PC-3 (cell line): ENCODE data around the gene FSTL4. TPM values are rescaled to one million over a fixed set of nuclear protein-coding genes. Genes with fewer than 3 reads are reported as not detected.

ENCODE experiments used
- ATAC-seq: fragments of 200-7000 bp; cut with Tn5 transposase; 2 replicates; pipeline ENCODE4 v1.9.1; 2020; ENCODE audit warnings: mild to moderate bottlenecking, moderate library complexity
- BruUV-seq: library from RNA; stranded (reverse); fragments of 400-500 nt; replicated peaks from 2 replicates; lab custom pipeline; 2021; lab: Mats Ljungman, UMichigan
- CTCF ChIA-PET: fragments of 300-600 bp; sonication (Branson Sonifier 250); formaldehyde crosslinking; loops from one replicate; lab custom pipeline; 2022; ENCODE audit warnings: antibody characterized with exemption; lab: Charles Lee
- POLR2A ChIA-PET: fragments of 300-600 bp; sonication (Branson Sonifier 250); formaldehyde crosslinking; loops from one replicate; lab custom pipeline; 2022; ENCODE audit warnings: antibody characterized with exemption; ENCODE audit not compliant: unreplicated experiment; lab: Charles Lee
- DNase-seq: peaks from one replicate; pipeline ENCODE4 v3.0.0-alpha.2; 2015
- H2AFZ ChIP-seq: fragments of 300-600 bp; sonication (generic); 2 replicates; pipeline ENCODE4 v1.6.0; 2016; ENCODE audit warnings: antibody characterized with exemption, low read length
- H3F3A ChIP-seq: fragments of 300-600 bp; sonication (generic); one replicate; pipeline ENCODE4 v1.6.0; 2017; ENCODE audit warnings: antibody characterized with exemption, low read length, control low read depth, mild to moderate bottlenecking; ENCODE audit not compliant: unreplicated experiment
- H3K27ac ChIP-seq: fragments of 300-600 bp; sonication (generic); 2 replicates; pipeline ENCODE4 v1.5.1; 2016; ENCODE audit warnings: mild to moderate bottlenecking, low read length
- H3K27me3 ChIP-seq: fragments of 300-600 bp; sonication (generic); 2 replicates; pipeline ENCODE4 v1.6.1; 2016; ENCODE audit warnings: low read length, mixed read lengths
- H3K36me3 ChIP-seq: fragments of 300-600 bp; sonication (generic); 2 replicates; pipeline ENCODE4 v1.6.1; 2016; ENCODE audit warnings: low read depth, mixed run types, low read length, mixed read lengths
- H3K4me1 ChIP-seq: fragments of 300-600 bp; sonication (generic); 2 replicates; pipeline ENCODE4 v1.5.1; 2016; ENCODE audit warnings: low read length; ENCODE audit not compliant: insufficient read depth
- H3K4me2 ChIP-seq: fragments of 300-600 bp; sonication (generic); 2 replicates; pipeline ENCODE4 v1.6.0; 2016; ENCODE audit warnings: low read length
- H3K4me3 ChIP-seq: fragments of 300-600 bp; sonication (generic); 2 replicates; pipeline ENCODE4 v1.5.1; 2016; ENCODE audit warnings: mild to moderate bottlenecking, low read length, mixed read lengths
- H3K79me2 ChIP-seq: fragments of 300-600 bp; sonication (generic); 2 replicates; pipeline ENCODE4 v1.6.1; 2017; ENCODE audit warnings: low read length, mixed read lengths
- H3K9ac ChIP-seq: fragments of 300-600 bp; sonication (generic); 2 replicates; pipeline ENCODE4 v1.6.0; 2016; ENCODE audit warnings: mild to moderate bottlenecking, low read length
- H3K9me2 ChIP-seq: fragments of 300-600 bp; sonication (generic); replicated peaks from 2 replicates; pipeline ENCODE4 v1.6.1; 2016; ENCODE audit warnings: mixed run types, low read length, mixed read lengths
- H3K9me3 ChIP-seq: fragments of 300-600 bp; sonication (generic); 2 replicates; pipeline ENCODE4 v1.6.1; 2016; ENCODE audit warnings: low read length, mixed read lengths
- H4K20me1 ChIP-seq: fragments of 300-600 bp; sonication (generic); 2 replicates; pipeline ENCODE4 v1.6.1; 2016; ENCODE audit warnings: low read length, mixed read lengths
- EZH2 ChIP-seq: fragments of 300-600 bp; sonication (generic); IDR thresholded peaks from one replicate; pipeline ENCODE4 v1.6.1; 2017; ENCODE audit warnings: antibody characterized with exemption, mild to moderate bottlenecking, low read length; ENCODE audit not compliant: unreplicated experiment
- EZH2phosphoT487 ChIP-seq: fragments of 300-600 bp; sonication (generic); IDR thresholded peaks from 2 replicates; pipeline ENCODE4 v1.6.1; 2018; ENCODE audit warnings: mild to moderate bottlenecking, antibody characterized with exemption, low read length, borderline replicate concordance
- intact Hi-C: fragments of 100-400 bp; cut with micrococcal nuclease; formaldehyde crosslinking; loops from 2 replicates; pipeline ENCODE4 v1.9.0; 2023
- total RNA-seq: library from RNA; depleted of rRNA; stranded (reverse); fragments of >200 nt; gene quantifications from 2 replicates; pipeline ENCODE4 v1.2.3, GENCODE V29; 2014
- TF ChIP-seq, protein P1 (sequence below): fragments of 300-600 bp; sonication (generic); conservative IDR thresholded peaks from 2 replicates; pipeline ENCODE4 v1.5.1; 2017; ENCODE audit warnings: antibody characterized with exemption, low read depth, mild to moderate bottlenecking, low read length

The FSTL4 gene
- total RNA-seq, 1 experiment from 2014 or later, result 4.2 TPM

DNA sequence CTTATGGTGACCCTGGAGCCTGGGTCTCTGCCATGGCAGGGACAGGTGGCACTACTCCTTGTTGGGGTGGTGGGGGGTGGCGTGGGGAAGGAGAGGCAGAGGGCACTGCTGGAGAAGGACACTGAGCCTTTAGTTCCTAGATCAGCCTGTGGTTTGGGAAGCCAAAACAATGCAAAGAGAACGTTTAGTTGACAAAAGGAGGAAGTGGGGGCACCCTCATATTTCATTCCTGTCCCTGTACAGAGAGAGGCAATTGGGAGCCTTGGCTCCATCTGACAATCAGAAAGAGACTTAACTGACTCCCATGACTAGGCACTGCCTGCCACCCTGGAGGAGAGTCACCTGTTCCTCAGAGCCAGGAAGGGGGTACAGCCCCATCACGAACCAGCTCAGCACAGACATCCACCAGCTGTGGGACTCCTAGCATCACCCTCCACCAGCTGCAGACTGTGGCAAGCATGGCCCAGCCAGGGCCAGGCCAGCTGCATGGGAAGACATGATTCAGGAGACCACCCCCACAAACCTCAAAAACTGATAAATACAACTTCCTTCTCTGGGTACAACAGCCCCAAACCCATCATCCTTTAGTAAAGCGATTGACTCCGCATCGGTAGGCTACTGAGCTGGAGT is 303.1 kb downstream of the FSTL4 start:
- DNase-seq (no peak), ATAC-seq (no peak)
- no peaks in the 10 kb centered on the region for H4K20me1 ChIP-seq
- H3K9me3 ChIP-seq, result no peaks in the 10 kb centered on the region
- ChIA-PET POLR2A (no interaction called here), CTCF (no interaction called here)
- TF ChIP-seq EZH2 (no peak), EZH2phosphoT487 (no peak)
- TF ChIP-seq, protein P1, sequence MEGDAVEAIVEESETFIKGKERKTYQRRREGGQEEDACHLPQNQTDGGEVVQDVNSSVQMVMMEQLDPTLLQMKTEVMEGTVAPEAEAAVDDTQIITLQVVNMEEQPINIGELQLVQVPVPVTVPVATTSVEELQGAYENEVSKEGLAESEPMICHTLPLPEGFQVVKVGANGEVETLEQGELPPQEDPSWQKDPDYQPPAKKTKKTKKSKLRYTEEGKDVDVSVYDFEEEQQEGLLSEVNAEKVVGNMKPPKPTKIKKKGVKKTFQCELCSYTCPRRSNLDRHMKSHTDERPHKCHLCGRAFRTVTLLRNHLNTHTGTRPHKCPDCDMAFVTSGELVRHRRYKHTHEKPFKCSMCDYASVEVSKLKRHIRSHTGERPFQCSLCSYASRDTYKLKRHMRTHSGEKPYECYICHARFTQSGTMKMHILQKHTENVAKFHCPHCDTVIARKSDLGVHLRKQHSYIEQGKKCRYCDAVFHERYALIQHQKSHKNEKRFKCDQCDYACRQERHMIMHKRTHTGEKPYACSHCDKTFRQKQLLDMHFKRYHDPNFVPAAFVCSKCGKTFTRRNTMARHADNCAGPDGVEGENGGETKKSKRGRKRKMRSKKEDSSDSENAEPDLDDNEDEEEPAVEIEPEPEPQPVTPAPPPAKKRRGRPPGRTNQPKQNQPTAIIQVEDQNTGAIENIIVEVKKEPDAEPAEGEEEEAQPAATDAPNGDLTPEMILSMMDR, result no peak
- H3F3A ChIP-seq, result no peaks in the 10 kb centered on the region
- no peaks in the 10 kb centered on the region for H3K27me3 ChIP-seq
- no peak overlapping the region for H3K27ac ChIP-seq
- no peak overlapping the region for H3K9ac ChIP-seq
- no TSS peak for BruUV-seq
- H3K36me3 ChIP-seq, result no peaks in the 10 kb centered on the region
- intact Hi-C loops, result no loop called here
- H3K9me2 ChIP-seq, result no peaks in the 10 kb centered on the region
- no peaks in the 10 kb centered on the region for H3K4me1 ChIP-seq
- no peaks in the 10 kb centered on the region for H3K79me2 ChIP-seq
- H2AFZ ChIP-seq, result no peak overlapping the region
- no peak overlapping the region for H3K4me2 ChIP-seq
- H3K4me3 ChIP-seq, result no peak overlapping the region

- Histone ChIP-seq H3K79me2 (no peaks in the 10 kb centered on the region), H4K20me1 (no peaks in the 10 kb centered on the region), H3K4me2 (no peak overlapping the region), H3F3A (no peaks in the 10 kb centered on the region), H3K27ac (no peak overlapping the region), H3K9me3 (no peaks in the 10 kb centered on the region), H3K9ac (no peak overlapping the region), H3K4me3 (no peak overlapping the region), H2AFZ (no peak overlapping the region), H3K27me3 (no peaks in the 10 kb centered on the region), H3K36me3 (no peaks in the 10 kb centered on the region), H3K9me2 (no peaks in the 10 kb centered on the region), H3K4me1 (no peaks in the 10 kb centered on the region)
- no peak for DNase-seq
- intact Hi-C loops, result no loop called here
- ChIA-PET POLR2A (no interaction called here), CTCF (no interaction called here)
- TF ChIP-seq EZH2 (no peak), EZH2phosphoT487 (no peak)
- TF ChIP-seq, protein P1, result no peak
- ATAC-seq, result no peak
- no TSS peak for BruUV-seq
Measured at GRCh38 chr5:133307275-133307674, 305.1 kb downstream of the FSTL4 start.

- TF ChIP-seq, protein P1, result no peak
- TF ChIP-seq EZH2phosphoT487 (no peak), EZH2 (no peak)
- ATAC-seq, result no peak
- H4K20me1 ChIP-seq, result no peaks in the 10 kb centered on the region
- no peak overlapping the region for H3K9ac ChIP-seq
- no TSS peak for BruUV-seq
- no peak overlapping the region for H3K4me2 ChIP-seq
- no peaks in the 10 kb centered on the region for H3K4me1 ChIP-seq
- H3K4me3 ChIP-seq, result no peak overlapping the region
- H2AFZ ChIP-seq, result no peak overlapping the region
- POLR2A ChIA-PET, result no interaction called here
- intact Hi-C loops, result no loop called here
- H3K27ac ChIP-seq, result no peak overlapping the region
- no peaks in the 10 kb centered on the region for H3K79me2 ChIP-seq
- CTCF ChIA-PET, result no interaction called here
- no peaks in the 10 kb centered on the region for H3K27me3 ChIP-seq
- no peaks in the 10 kb centered on the region for H3K9me2 ChIP-seq
- H3K9me3 ChIP-seq, result no peaks in the 10 kb centered on the region
- no peaks in the 10 kb centered on the region for H3K36me3 ChIP-seq
- no peaks in the 10 kb centered on the region for H3F3A ChIP-seq
- DNase-seq, result no peak
Measured at GRCh38 chr5:133304707-133305216, 307.6 kb downstream of the FSTL4 start.
